T-cell (primary cell): ENCODE data around the gene YWHAQ. TPM values are rescaled to one million over a fixed set of nuclear protein-coding genes. Genes with fewer than 3 reads are reported as not detected.

Source experiments
- ATAC-seq, 4 experiments: fragments of 200-7000 bp in 3 of 4; fragments of 150-1000 bp in 1 of 4; cut with Tn5 transposase; replicated peaks in 1 of 4; 1 replicate in 3 of 4; 2 replicates in 1 of 4; pipeline ENCODE4 v1.10.0; 2021; ENCODE audit warnings: moderate library complexity in 3 of 4, mild to moderate bottlenecking in 2 of 4, moderate number of reproducible peaks in 1 of 4
- CTCF ChIA-PET, 2 donors: fragments of 300-600 bp; sonication (Branson Sonifier 250); formaldehyde crosslinking; loops; one replicate each; lab custom pipeline; 2022; ENCODE audit warnings: antibody characterized with exemption in 2 of 2; lab: Charles Lee
- POLR2A ChIA-PET, 2 donors: fragments of 300-600 bp; sonication (Branson Sonifier 250); formaldehyde crosslinking; loops; one replicate each; lab custom pipeline; 2022; ENCODE audit warnings: antibody characterized with exemption in 2 of 2; lab: Charles Lee
- DNase-seq, 35 experiments: peaks; one replicate each; pipeline versions ENCODE4 v3.0.0 to v3.0.0-alpha.2; 2013 to 2023
- H3K27ac ChIP-seq: one replicate; pipeline ENCODE4 v1.5.1; 2013; ENCODE audit warnings: low read length
- H3K27me3 ChIP-seq, 2 experiments: replicated peaks in 1 of 2; 1 replicate in 1 of 2; 2 replicates in 1 of 2; pipeline versions ENCODE4 v1.6.1 to v1.7.0; 2013; ENCODE audit warnings: low read length in 1 of 2, mixed read lengths in 1 of 2; ENCODE audit not compliant: control insufficient read depth in 2 of 2, insufficient read depth in 2 of 2; ENCODE audit errors: extremely low read depth in 1 of 2
- H3K36me3 ChIP-seq, 2 donors: 1 replicate in 1 of 2; 2 replicates in 1 of 2; pipeline versions ENCODE4 v1.6.1 to v1.7.0; 2013; ENCODE audit warnings: low read length in 1 of 2; ENCODE audit not compliant: control insufficient read depth in 2 of 2, insufficient read depth in 1 of 2; ENCODE audit errors: extremely low read depth in 1 of 2
- H3K4me1 ChIP-seq, 2 experiments: 1 replicate in 1 of 2; 2 replicates in 1 of 2; pipeline versions ENCODE4 v1.6.1 to v1.7.0; 2013; ENCODE audit warnings: low read length in 2 of 2, mixed read lengths in 1 of 2; ENCODE audit not compliant: insufficient read depth in 2 of 2, control insufficient read depth in 1 of 2; ENCODE audit errors: extremely low read depth in 1 of 2
- H3K4me3 ChIP-seq, 2 donors: 1 replicate in 1 of 2; 2 replicates in 1 of 2; pipeline versions ENCODE4 v1.5.1 to v1.7.0; 2013; ENCODE audit warnings: mild to moderate bottlenecking in 2 of 2, low read length in 1 of 2, moderate library complexity in 1 of 2; ENCODE audit not compliant: control insufficient read depth in 1 of 2; ENCODE audit errors: extremely low read depth in 1 of 2
- H3K9me3 ChIP-seq: 2 replicates; pipeline ENCODE4 v1.7.0; 2013
- H3K27ac Mint-ChIP-seq, 2 donors: one replicate each; pipeline ENCODE4 v1.8.0; 2020 to 2021; ENCODE audit warnings: mild to moderate bottlenecking in 2 of 2, mixed read lengths in 2 of 2
- H3K27me3 Mint-ChIP-seq, 2 donors: one replicate each; pipeline ENCODE4 v1.8.0; 2021 to 2022; ENCODE audit warnings: mixed read lengths in 2 of 2
- H3K36me3 Mint-ChIP-seq: one replicate; pipeline ENCODE4 v1.8.0; 2021; ENCODE audit warnings: mixed read lengths
- H3K4me1 Mint-ChIP-seq, 3 donors: one replicate each; pipeline ENCODE4 v1.8.0; 2020 to 2022; ENCODE audit warnings: mixed read lengths in 3 of 3, mild to moderate bottlenecking in 1 of 3
- H3K4me3 Mint-ChIP-seq, 3 donors: one replicate each; pipeline ENCODE4 v1.8.0; 2020 to 2022; ENCODE audit warnings: mild to moderate bottlenecking in 3 of 3, mixed read lengths in 3 of 3, moderate library complexity in 3 of 3
- H3K9me3 Mint-ChIP-seq, 3 donors: one replicate each; pipeline ENCODE4 v1.8.0; 2020 to 2022; ENCODE audit warnings: mixed read lengths in 3 of 3
- WGBS: methylation state at CpG from one replicate; pipeline ENCODE4 v1.1.5; 2013; ENCODE audit warnings: missing lambda C conversion rate; ENCODE audit not compliant: insufficient coverage; 5-methylcytosine and 5-hydroxymethylcytosine counted together
- total RNA-seq, 35 experiments: library from RNA in 6 of 35; stranded (reverse) in 6 of 35; fragments of 120-200 nt in 1 of 35; gene quantifications; one replicate each; pipeline versions ENCODE4 v1.2.1 to v1.2.4 and lab custom pipeline; 2013 to 2026

Gene YWHAQ
- total RNA-seq, 5 donors from 2014 or later (not counting 1 experiment from before 2014, with no cell fraction given): 104 to 141 (median 139) TPM

DNA sequence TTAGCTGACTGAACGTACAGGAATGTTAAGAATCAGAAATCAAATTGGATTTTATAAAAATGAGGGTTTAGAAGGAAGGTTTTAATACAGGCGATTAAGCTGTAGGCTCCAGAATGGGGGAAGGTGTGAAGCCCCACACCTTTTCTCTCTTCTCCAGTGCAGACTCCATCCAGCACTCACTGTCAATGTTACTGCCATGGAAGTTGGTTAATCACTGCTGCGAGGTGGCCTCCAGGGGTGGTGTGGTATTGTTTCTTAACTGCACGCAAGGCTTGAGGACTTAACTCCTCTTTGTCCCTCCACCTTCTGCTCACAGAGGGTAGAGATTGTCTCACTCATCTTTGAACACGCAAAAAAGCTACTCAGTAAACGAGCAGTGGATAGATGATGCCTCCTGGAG is 26.9 kb upstream of the YWHAQ start:
- Mint-ChIP-seq H3K9me3 (no peaks in the 10 kb centered on the region), H3K4me3 (no peak overlapping the region), H3K27me3 (peaks cover 0 to 6% of the 10 kb centered on the region in 2 donors), H3K4me1 (peaks cover 0 to 37% (median 21%) of the 10 kb centered on the region in 3 donors), H3K36me3 (no peaks in the 10 kb centered on the region), H3K27ac (no peak overlapping the region)
- CTCF ChIA-PET: no interaction called here
- no peaks in the 10 kb centered on the region for H3K36me3 ChIP-seq
- WGBS: 100% methylated on average over 1 of the region's 6 CpGs
- no peak for ATAC-seq
- no peaks in the 10 kb centered on the region for H3K27me3 ChIP-seq
- POLR2A ChIA-PET: no interaction called here
- DNase-seq: no peak
- H3K4me3 ChIP-seq: no peak overlapping the region
- H3K27ac ChIP-seq: no peak overlapping the region
- no peaks in the 10 kb centered on the region for H3K9me3 ChIP-seq
- H3K4me1 ChIP-seq: peaks cover 0 to 33% of the 10 kb centered on the region in 2 experiments

DNA sequence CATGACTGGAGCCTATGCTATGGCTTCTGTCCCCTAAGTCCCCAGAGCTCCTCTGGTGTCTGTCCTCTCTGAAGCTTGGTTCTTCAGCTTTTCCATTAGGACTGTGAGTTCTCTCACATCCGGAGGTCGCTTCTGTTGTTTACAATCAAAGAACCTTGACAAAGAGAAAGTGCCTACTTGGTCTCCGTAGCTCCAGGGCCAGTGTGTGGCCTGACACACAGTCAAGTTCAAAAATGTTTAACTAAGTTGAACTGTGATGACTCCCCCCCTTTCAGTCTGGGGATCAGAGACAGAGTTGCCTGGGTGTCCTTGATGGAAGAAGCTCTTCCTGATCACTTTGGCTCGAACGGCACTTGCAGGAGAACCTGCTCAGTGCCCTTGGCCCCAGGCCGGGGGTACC is 26.3 kb upstream of the YWHAQ start:
- H3K4me3 Mint-ChIP-seq: no peak overlapping the region
- Histone ChIP-seq H3K4me1 (peaks cover 0 to 33% of the 10 kb centered on the region in 2 experiments), H3K27me3 (no peaks in the 10 kb centered on the region), H3K27ac (peak overlapping the region; percentile 42), H3K9me3 (no peaks in the 10 kb centered on the region), H3K36me3 (no peaks in the 10 kb centered on the region), H3K4me3 (no peak overlapping the region)
- CTCF ChIA-PET: no interaction called here
- DNase-seq (no peak), ATAC-seq (no peak)
- H3K36me3 Mint-ChIP-seq: no peaks in the 10 kb centered on the region
- peak overlapping the region; percentile 38 to 68 for H3K27ac Mint-ChIP-seq
- WGBS: 92% methylated on average over 5 of the region's 6 CpGs
- no peaks in the 10 kb centered on the region for H3K9me3 Mint-ChIP-seq
- H3K4me1 Mint-ChIP-seq: peaks cover 0 to 34% (median 21%) of the 10 kb centered on the region in 3 donors
- POLR2A ChIA-PET: no interaction called here
- H3K27me3 Mint-ChIP-seq: peaks cover 0 to 6% of the 10 kb centered on the region in 2 donors

GRCh38 chr2:9656270-9656766 is 25.5 kb upstream of the YWHAQ start:
- Mint-ChIP-seq H3K36me3 (no peaks in the 10 kb centered on the region), H3K27ac (peak overlapping the region; percentile 80 to 84), H3K27me3 (peaks cover 0 to 6% of the 10 kb centered on the region in 2 donors), H3K4me1 (peaks cover 0 to 33% (median 21%) of the 10 kb centered on the region in 3 donors), H3K4me3 (peak overlapping the region; percentile 4 to 29 (median 14)), H3K9me3 (no peaks in the 10 kb centered on the region)
- H3K36me3 ChIP-seq: no peaks in the 10 kb centered on the region
- H3K9me3 ChIP-seq: no peaks in the 10 kb centered on the region
- H3K4me3 ChIP-seq: no peak overlapping the region
- H3K27me3 ChIP-seq: no peaks in the 10 kb centered on the region
- ChIA-PET CTCF (no interaction called here), POLR2A (interaction anchor here in 1 of 2 donors (0.8 kb wide), 1 partner anchor 24 kb away, joined by 3 read pairs; no protein-coding TSS in a partner anchor)
- peak in 31 of 35 experiments; percentile 9 to 77 (median 34) for DNase-seq
- peak overlapping the region; percentile 42 for H3K27ac ChIP-seq
- H3K4me1 ChIP-seq: peaks cover 0 to 33% of the 10 kb centered on the region in 2 experiments
- 43% methylated on average over 10 of the region's 11 CpGs for WGBS
- ATAC-seq: peak; percentile 68 to 88 (median 76)

- 37% methylated on average over 7 of the region's 13 CpGs for WGBS
- ChIA-PET CTCF (interaction anchor here in 1 of 2 donors (0.7 kb wide), 2 partner anchors 25 to 48 kb away, joined by 3 to 5 read pairs; no protein-coding TSS in a partner anchor), POLR2A (interaction anchor here in 1 of 2 donors (0.7 to 1.0 kb wide), 4 partner anchors 23 to 826 kb away, joined by 3 to 5 read pairs (median 4); partner anchors contain the start of gene YWHAQ)
- H3K27me3 Mint-ChIP-seq: peaks cover 0 to 6% of the 10 kb centered on the region in 2 donors
- H3K27ac Mint-ChIP-seq: peak overlapping the region; percentile 80 to 84
- H3K27me3 ChIP-seq: no peaks in the 10 kb centered on the region
- H3K27ac ChIP-seq: peak overlapping the region; percentile 42
- H3K4me1 ChIP-seq: peaks cover 0 to 33% of the 10 kb centered on the region in 2 experiments
- no peaks in the 10 kb centered on the region for H3K36me3 ChIP-seq
- peaks cover 0 to 2% (median 0%) of the 10 kb centered on the region in 3 donors for H3K9me3 Mint-ChIP-seq
- no peaks in the 10 kb centered on the region for H3K36me3 Mint-ChIP-seq
- peak; percentile 69 to 81 (median 75) for ATAC-seq
- peak in 10 of 35 experiments; percentile 4 to 36 (median 22) for DNase-seq
- no peak overlapping the region for H3K4me3 ChIP-seq
- H3K9me3 ChIP-seq: no peaks in the 10 kb centered on the region
- peak overlapping the region; percentile 4 to 29 (median 14) for H3K4me3 Mint-ChIP-seq
- H3K4me1 Mint-ChIP-seq: peaks cover 0 to 34% (median 21%) of the 10 kb centered on the region in 3 donors
Observed at GRCh38 chr2:9655441-9656269, 24.9 kb upstream of the YWHAQ start.

GRCh38 chr2:9654452-9655100 is 23.8 kb upstream of the YWHAQ start:
- H3K4me3 ChIP-seq: no peak overlapping the region
- DNase-seq (no peak), ATAC-seq (no peak)
- H3K36me3 ChIP-seq: no peaks in the 10 kb centered on the region
- 100% methylated on average over 3 of the region's 6 CpGs for WGBS
- peaks cover 0 to 6% of the 10 kb centered on the region in 2 donors for H3K27me3 Mint-ChIP-seq
- CTCF ChIA-PET: no interaction called here
- peaks cover 0 to 4% (median 0%) of the 10 kb centered on the region in 3 donors for H3K9me3 Mint-ChIP-seq
- H3K27me3 ChIP-seq: no peaks in the 10 kb centered on the region
- H3K4me1 Mint-ChIP-seq: peaks cover under 1 to 41% (median 26%) of the 10 kb centered on the region in 3 donors
- POLR2A ChIA-PET: interaction anchor here in 1 of 2 donors (1.0 kb wide), 1 partner anchor 24 kb away, joined by 5 read pairs; the partner anchor contains the start of gene YWHAQ
- no peaks in the 10 kb centered on the region for H3K9me3 ChIP-seq
- H3K36me3 Mint-ChIP-seq: no peaks in the 10 kb centered on the region
- H3K4me3 Mint-ChIP-seq: no peak overlapping the region
- H3K4me1 ChIP-seq: peaks cover 0 to 36% of the 10 kb centered on the region in 2 experiments
- H3K27ac Mint-ChIP-seq: peak overlapping the region in 1 of 2 donors; percentile 84
- H3K27ac ChIP-seq: no peak overlapping the region
